ENCODE results near the gene CRTAP. TPM values are rescaled to one million over a fixed set of nuclear protein-coding genes. Genes with fewer than 3 reads are reported as not detected.

CRTAP gene
- total RNA-seq, 1 experiment from 2014 or later: 287 TPM

- DNase-seq (ENCODE audit: low read depth): no peak
Observed at GRCh38 chr3:33174095-33174494, 60.3 kb downstream of the CRTAP start.

GRCh38 chr3:33174711-33175414, 61.0 kb downstream of the CRTAP start:
- DNase-seq (ENCODE audit: low read depth): no peak

GRCh38 chr3:33179132-33179531, 65.3 kb downstream of the CRTAP start:
- no peak for DNase-seq (ENCODE audit: low read depth)

DNA sequence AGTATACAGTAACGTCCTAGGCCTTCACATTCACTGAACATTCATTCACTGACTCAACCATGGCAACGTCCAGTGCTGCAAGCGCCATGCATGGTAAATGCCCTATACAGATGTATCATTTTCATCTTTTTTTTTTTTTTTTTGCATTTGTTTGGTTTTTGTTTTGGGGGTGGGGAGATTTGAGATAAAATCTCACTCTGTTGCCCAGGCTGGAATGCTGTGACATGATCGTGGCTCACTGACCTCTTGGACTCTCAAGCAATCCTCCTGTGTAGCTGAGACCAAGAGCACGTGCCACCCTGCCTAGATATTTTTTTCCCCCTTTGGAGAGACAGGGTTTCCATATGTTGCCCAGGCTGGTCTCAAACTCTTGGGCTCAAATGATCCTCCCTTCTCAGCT, 67.4 kb downstream of the CRTAP start:
- peak; percentile 61 for DNase-seq (ENCODE audit: low read depth)

DNA sequence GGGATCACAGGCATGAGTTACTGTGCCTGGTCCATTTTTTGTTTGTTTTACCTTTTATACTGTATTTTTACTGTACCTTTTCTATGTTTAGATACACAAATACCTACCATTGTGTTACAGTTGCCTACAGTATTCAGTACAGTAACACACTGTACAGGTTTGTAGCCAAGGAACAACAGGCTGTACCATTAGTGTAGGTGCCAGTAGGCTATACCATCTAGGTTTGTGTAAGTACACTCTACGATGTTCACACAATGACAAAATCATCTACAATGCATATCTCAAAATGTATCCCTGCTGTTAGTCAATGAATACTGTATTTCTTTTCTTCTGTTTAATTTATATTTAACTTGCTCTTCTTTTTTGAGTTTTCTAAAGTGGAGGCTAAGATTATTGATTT, 67.8 kb downstream of the CRTAP start:
- peak; percentile 32 for DNase-seq (ENCODE audit: low read depth)

- DNase-seq (ENCODE audit: low read depth): peak; percentile 86
Observed at GRCh38 chr3:33184863-33185262, 71.0 kb downstream of the CRTAP start.

DNA sequence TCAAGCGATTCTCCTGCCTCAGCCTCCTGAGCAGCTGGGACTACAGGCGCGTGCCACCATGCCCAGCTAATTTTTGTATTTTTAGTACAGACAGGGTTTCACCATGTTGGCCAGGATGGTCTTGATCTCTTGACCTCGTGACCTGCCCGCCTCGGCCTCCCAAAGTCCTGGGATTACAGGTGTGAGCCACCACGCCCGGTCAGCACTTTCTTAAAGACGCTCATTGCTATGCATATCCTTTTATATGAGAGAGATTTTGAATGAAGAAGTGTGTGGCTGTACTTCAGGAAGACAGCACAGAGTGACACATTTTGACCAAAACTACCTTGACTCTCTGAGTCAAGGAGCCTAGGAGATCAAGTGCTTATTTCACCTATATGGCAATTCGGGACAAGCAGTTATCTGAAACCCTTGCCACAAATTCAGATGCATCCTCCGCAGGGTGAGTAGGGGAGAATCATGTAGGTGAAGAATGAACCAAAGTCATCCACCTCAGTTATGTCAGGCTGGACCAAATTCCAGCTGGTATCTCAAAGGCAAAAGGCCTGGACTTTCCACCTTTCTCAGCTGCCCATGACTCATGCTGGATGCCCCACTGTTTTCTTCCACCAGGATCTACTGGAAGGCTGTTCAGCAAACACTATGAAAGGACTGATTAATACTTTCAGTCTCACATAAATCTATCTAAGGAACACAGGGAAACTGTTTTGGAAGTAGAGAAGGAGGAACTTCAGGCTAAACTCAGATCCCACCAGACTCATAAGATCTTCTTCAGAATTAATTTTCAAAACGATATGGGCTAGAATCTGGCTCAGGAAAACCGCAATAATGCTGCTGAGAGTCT, 72.9 kb downstream of the CRTAP start:
- peak; percentile 73 for DNase-seq (ENCODE audit: low read depth)

DNA sequence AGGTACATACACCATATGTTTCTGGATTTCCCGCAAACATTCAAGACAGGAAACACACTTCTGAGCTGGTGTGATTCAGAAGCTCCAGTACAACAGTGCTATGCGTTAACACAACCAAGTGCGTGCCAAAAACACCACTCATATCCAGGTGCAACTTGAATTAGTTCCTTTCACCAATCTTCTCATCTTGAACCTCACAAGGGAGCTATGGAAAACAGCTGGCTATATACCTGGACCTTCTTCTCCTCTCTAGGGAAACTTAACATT, 73.5 kb downstream of the CRTAP start:
- peak; percentile 34 for DNase-seq (ENCODE audit: low read depth)

GRCh38 chr3:33194303-33194702, 80.5 kb downstream of the CRTAP start:
- no peak for DNase-seq (ENCODE audit: low read depth)

DNA sequence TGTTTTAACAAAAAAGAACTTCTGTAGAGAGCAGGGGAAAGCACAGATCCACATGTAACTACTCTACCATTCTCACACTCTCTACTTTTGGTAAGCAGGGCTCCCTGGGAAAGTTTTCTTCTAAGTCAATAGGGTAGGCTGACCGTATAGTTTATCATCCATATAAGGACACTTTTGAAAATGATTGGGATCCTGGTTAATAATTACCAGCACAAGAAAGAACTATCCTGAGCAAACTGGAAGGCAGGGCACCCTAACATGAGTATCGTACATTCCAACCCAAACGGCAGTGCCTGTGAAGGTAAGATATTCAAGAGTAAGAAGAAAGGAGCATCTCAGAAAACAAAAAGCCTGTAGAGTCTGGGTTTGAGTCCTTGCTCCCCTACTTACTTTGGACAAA, 82.7 kb downstream of the CRTAP start:
- no peak for DNase-seq (ENCODE audit: low read depth)

Other genes with a start within 250 kb of the CRTAP start
- not detected in 2 replicates for gene CCR4, start 162.4 kb upstream of the CRTAP start, total RNA-seq (2014; rRNA removed)
- 76.2 and 90.4 TPM in 2 replicates for gene GLB1, start 16.9 kb upstream of the CRTAP start, total RNA-seq (2014; rRNA removed)
- 3.7 and 4.2 TPM in 2 replicates for gene TMPPE, start 16.9 kb upstream of the CRTAP start, total RNA-seq (2014; rRNA removed)
- gene SUSD5, start 104.8 kb downstream of the CRTAP start, total RNA-seq (2014; rRNA removed): 20.8 and 22.8 TPM in 2 replicates
- 21.9 and 27.8 TPM in 2 replicates for gene FBXL2, start 163.4 kb downstream of the CRTAP start, total RNA-seq (2014; rRNA removed)

Measured in LHCN-M2 (cell line).